VCaP (cell line): ENCODE data around the gene TMEM123.
A peak's percentile ranks its signal among the peaks of the same experiment; 100 is the strongest.

Source experiments
- H3K27ac ChIP-seq: fragments of 450-650 bp; 2 replicates; pipeline ENCODE4 v1.5.1; 2017
- CTCF ChIP-seq: fragments of 450-650 bp; conservative IDR thresholded peaks from 2 replicates; pipeline ENCODE4 v1.5.1; 2017; ENCODE audit warnings: mild to moderate bottlenecking, moderate library complexity

The TMEM123 gene

GRCh38 chr11:102472127-102472526 is 19.6 kb upstream of the TMEM123 start:
- TF ChIP-seq CTCF = no peak
- no peak overlapping the region for H3K27ac ChIP-seq

GRCh38 chr11:102471474-102471873 is 18.9 kb upstream of the TMEM123 start:
- TF ChIP-seq CTCF = no peak
- H3K27ac ChIP-seq = no peak overlapping the region

GRCh38 chr11:102470251-102470650 is 17.7 kb upstream of the TMEM123 start:
- H3K27ac ChIP-seq = peak overlapping the region; percentile 96; the same call in 1 of the 2 replicates
- no peak for TF ChIP-seq CTCF

GRCh38 chr11:102469196-102469821 is 16.7 kb upstream of the TMEM123 start:
- no peak for TF ChIP-seq CTCF
- H3K27ac ChIP-seq = peak overlapping the region; percentile 96

- H3K27ac ChIP-seq = peak overlapping the region; percentile 96
- no peak for TF ChIP-seq CTCF
Measured at GRCh38 chr11:102468616-102469195, 16.1 kb upstream of the TMEM123 start.

GRCh38 chr11:102467853-102468580 is 15.5 kb upstream of the TMEM123 start:
- peak overlapping the region; percentile 96 for H3K27ac ChIP-seq
- no peak for TF ChIP-seq CTCF

- peak overlapping the region; percentile 96 for H3K27ac ChIP-seq
- no peak for TF ChIP-seq CTCF
Measured at GRCh38 chr11:102467080-102467708, 14.6 kb upstream of the TMEM123 start.
